Omental fat pad (tissue), 4 donors: ENCODE results near the gene ITGA8. TPM values are rescaled to one million over a fixed set of nuclear protein-coding genes. Genes with fewer than 3 reads are reported as not detected.

ENCODE experiments used
- ATAC-seq: fragments of 150-250 bp; one replicate; pipeline ENCODE4 v1.9.1; 2016; ENCODE audit warnings: mild to moderate bottlenecking, moderate library complexity; ENCODE audit not compliant: low FRiP score
- DNase-seq: peaks from one replicate; pipeline ENCODE4 v3.0.0-alpha.2; 2019; ENCODE audit warnings: low spot score
- total RNA-seq, 4 donors: library from RNA; depleted of rRNA; stranded (reverse); fragments of >200 nt; gene quantifications; one replicate each; pipeline ENCODE4 v1.1.0, GENCODE V29; 2016
- TF ChIP-seq, protein P1 (sequence below), 3 donors: fragments of 450-650 bp; IDR thresholded peaks; one replicate each; pipeline ENCODE4 v1.5.1; 2016 to 2017; ENCODE audit warnings: antibody characterized with exemption in 3 of 3, mild to moderate bottlenecking in 3 of 3, moderate library complexity in 2 of 3

Gene ITGA8
- total RNA-seq, 4 donors from 2014 or later = 1.1 to 13.9 (median 2.2) TPM

GRCh38 chr10:15469111-15469510, 250.6 kb downstream of the ITGA8 start:
- no peak for ATAC-seq
- DNase-seq = no peak
- TF ChIP-seq, protein P1, sequence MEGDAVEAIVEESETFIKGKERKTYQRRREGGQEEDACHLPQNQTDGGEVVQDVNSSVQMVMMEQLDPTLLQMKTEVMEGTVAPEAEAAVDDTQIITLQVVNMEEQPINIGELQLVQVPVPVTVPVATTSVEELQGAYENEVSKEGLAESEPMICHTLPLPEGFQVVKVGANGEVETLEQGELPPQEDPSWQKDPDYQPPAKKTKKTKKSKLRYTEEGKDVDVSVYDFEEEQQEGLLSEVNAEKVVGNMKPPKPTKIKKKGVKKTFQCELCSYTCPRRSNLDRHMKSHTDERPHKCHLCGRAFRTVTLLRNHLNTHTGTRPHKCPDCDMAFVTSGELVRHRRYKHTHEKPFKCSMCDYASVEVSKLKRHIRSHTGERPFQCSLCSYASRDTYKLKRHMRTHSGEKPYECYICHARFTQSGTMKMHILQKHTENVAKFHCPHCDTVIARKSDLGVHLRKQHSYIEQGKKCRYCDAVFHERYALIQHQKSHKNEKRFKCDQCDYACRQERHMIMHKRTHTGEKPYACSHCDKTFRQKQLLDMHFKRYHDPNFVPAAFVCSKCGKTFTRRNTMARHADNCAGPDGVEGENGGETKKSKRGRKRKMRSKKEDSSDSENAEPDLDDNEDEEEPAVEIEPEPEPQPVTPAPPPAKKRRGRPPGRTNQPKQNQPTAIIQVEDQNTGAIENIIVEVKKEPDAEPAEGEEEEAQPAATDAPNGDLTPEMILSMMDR (IDR thresholded peaks at IDR 0.05) = no peak

DNA sequence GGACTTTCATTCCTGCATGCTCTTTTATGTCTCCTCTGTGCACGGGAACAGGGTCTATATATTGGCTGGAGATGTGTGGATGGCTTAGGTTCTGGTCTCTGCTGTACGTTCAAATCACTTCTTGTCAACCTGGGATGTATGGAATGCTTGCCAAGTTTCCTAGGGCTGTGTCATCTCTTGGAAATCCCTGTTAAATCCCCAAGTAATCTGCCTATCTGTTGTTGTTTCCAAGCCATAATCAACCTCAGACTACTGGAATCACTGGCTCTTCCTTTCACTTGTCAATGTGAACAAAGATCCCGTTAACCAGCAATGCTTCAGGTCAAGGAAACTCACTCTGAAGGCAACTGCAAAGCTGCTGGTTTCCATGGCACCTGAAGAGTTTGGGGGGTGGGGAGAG, 255.3 kb downstream of the ITGA8 start:
- ATAC-seq (no peak), DNase-seq (no peak)
- TF ChIP-seq, protein P1 (IDR thresholded peaks at IDR 0.05) = no peak

Other genes with a start within 250 kb of the ITGA8 start
- 10 to 100 TPM; 19.6 to 38.6 (median 24.2) TPM for gene MINDY3, start 140.6 kb upstream of the ITGA8 start, total RNA-seq